Kidney (tissue), 14 donors: ENCODE results near the gene ZNF555. TPM values are rescaled to one million over a fixed set of nuclear protein-coding genes. Genes with fewer than 3 reads are reported as not detected.
A peak's percentile ranks its signal among the peaks of the same experiment; 100 is the strongest.

Source experiments
- DNase-seq, 5 donors: peaks; one replicate each; pipeline ENCODE4 v3.0.0-alpha.2; 2013 to 2020
- FAIRE-seq: peaks from 2 replicates; lab custom pipeline; 2012; peaks lifted over from hg19 to GRCh38; lab: Jason Lieb, UNC
- H3K27ac ChIP-seq, 2 donors: one replicate each; pipeline ENCODE4 v1.7.0; 2013; ENCODE audit warnings: low read depth in 2 of 2, low read length in 2 of 2, inconsistent platforms in 1 of 2
- H3K27me3 ChIP-seq: one replicate; pipeline ENCODE4 v1.7.1; 2013; ENCODE audit warnings: low read length, inconsistent platforms; ENCODE audit not compliant: control insufficient read depth, insufficient read depth
- H3K36me3 ChIP-seq, 3 donors: one replicate each; pipeline versions ENCODE4 v1.7.0 to v1.7.1; 2013; ENCODE audit warnings: low read length in 3 of 3, control low read depth in 1 of 3, inconsistent platforms in 1 of 3; ENCODE audit not compliant: insufficient read depth in 3 of 3, control insufficient read depth in 2 of 3
- H3K4me1 ChIP-seq, 3 donors: one replicate each; pipeline versions ENCODE4 v1.7.0 to v1.7.1; 2013; ENCODE audit warnings: low read length in 3 of 3, inconsistent platforms in 1 of 3, low read depth in 1 of 3; ENCODE audit not compliant: control insufficient read depth in 2 of 3, insufficient read depth in 2 of 3
- H3K4me3 ChIP-seq, 3 donors: one replicate each; pipeline versions ENCODE4 v1.7.0 to v1.8.1; 2013; ENCODE audit warnings: low read length in 3 of 3, control low read depth in 1 of 3, inconsistent platforms in 1 of 3
- H3K9ac ChIP-seq, 3 donors: one replicate each; pipeline versions ENCODE4 v1.7.0 to v1.7.1; 2013; ENCODE audit warnings: low read length in 3 of 3, control low read depth in 1 of 3, inconsistent platforms in 1 of 3
- H3K9me3 ChIP-seq, 3 donors: one replicate each; pipeline versions ENCODE4 v1.7.0 to v1.7.1; 2013; ENCODE audit warnings: low read length in 3 of 3, control low read depth in 1 of 3, inconsistent platforms in 1 of 3; ENCODE audit not compliant: control insufficient read depth in 2 of 3, insufficient read depth in 1 of 3
- CTCF ChIP-seq: IDR thresholded peaks from 3 replicates; pipeline ENCODE4 v1.5.1; 2012; ENCODE audit warnings: mild to moderate bottlenecking, moderate library complexity, borderline replicate concordance; ENCODE audit not compliant: insufficient read depth; ENCODE audit errors: extremely low read depth
- intact Hi-C: fragments of 100-400 bp; cut with DNase I; formaldehyde crosslinking; loops from one replicate; pipeline ENCODE4 v1.11.1; 2022
- polyA plus RNA-seq: library from polyadenylated mRNA; stranded (reverse); fragments of 350-450 nt; fragmentation: Illumina TruSeq; extraction: RNeasy Lipid Tissue Mini Kit (QIAGEN cat#74804); gene quantifications from one replicate; pipeline ENCODE4 v1.2.3, GENCODE V29; 2014; ENCODE audit warnings: low read depth, low replicate concordance; ENCODE audit not compliant: insufficient read depth
- total RNA-seq: library from RNA; stranded (reverse); fragmentation: NEBNext Ultra II Directional; extraction: Animal tissue kit (Norgen Biotek cat#: 25700); gene quantifications from one replicate; pipeline ENCODE4 v1.2.1, GENCODE V29; 2021
- donor health status: control.
- donor health status: control.
- donor health status: control.
- donor health status: control.
- donor health status: control.
- donor health status: DM: yes; HTN: yes; CAD: no.
- donor health status: Normal renal cell carcinoma (clear cell type).

ZNF555 gene
- total and polyA plus RNA-seq, 2 donors from 2014 or later, result 3.9 to 9.8 TPM

GRCh38 chr19:2865334-2866100 lies 24.2 kb downstream of the ZNF555 start:
- H3K27me3 ChIP-seq, result no peaks in the 10 kb centered on the region
- H3K4me3 ChIP-seq, result no peak overlapping the region
- H3K9ac ChIP-seq, result no peak overlapping the region
- intact Hi-C loops, result no loop called here
- no peak for TF ChIP-seq CTCF
- FAIRE-seq (no peak), DNase-seq (peak in 2 of 5 donors; percentile 42 to 53)
- H3K27ac ChIP-seq, result peak overlapping the region; percentile 3 to 30
- H3K4me1 ChIP-seq, result peaks cover 0 to 2% (median 0%) of the 10 kb centered on the region in 3 donors
- H3K36me3 ChIP-seq, result no peaks in the 10 kb centered on the region
- H3K9me3 ChIP-seq, result no peaks in the 10 kb centered on the region

GRCh38 chr19:2866495-2867024 lies 25.3 kb downstream of the ZNF555 start:
- no peak overlapping the region for H3K9ac ChIP-seq
- H3K27me3 ChIP-seq, result no peaks in the 10 kb centered on the region
- H3K4me3 ChIP-seq, result peak overlapping the region in 1 of 3 donors; percentile 64
- no peak for TF ChIP-seq CTCF
- H3K4me1 ChIP-seq, result peaks cover 0 to 2% (median 0%) of the 10 kb centered on the region in 3 donors
- H3K36me3 ChIP-seq, result no peaks in the 10 kb centered on the region
- DNase-seq (no peak), FAIRE-seq (no peak)
- no peak overlapping the region for H3K27ac ChIP-seq
- intact Hi-C loops, result no loop called here
- H3K9me3 ChIP-seq, result no peaks in the 10 kb centered on the region

GRCh38 chr19:2867025-2867991 lies 26.0 kb downstream of the ZNF555 start, which contains the start of gene ZNF556:
TSS of gene ZNF556 (plus strand) at chr19:2867335. CDS start at chr19:2867422, 87 bp downstream.
- intact Hi-C loops, result no loop called here
- peaks cover 0 to 2% (median 0%) of the 10 kb centered on the region in 3 donors for H3K4me1 ChIP-seq
- FAIRE-seq, result peak; percentile 39
- H3K27me3 ChIP-seq, result no peaks in the 10 kb centered on the region
- no peak for TF ChIP-seq CTCF
- H3K27ac ChIP-seq, result peak within 1 kb of the TSS in 1 of 2 donors; percentile 11
- H3K4me3 ChIP-seq, result peak within 1 kb of the TSS in 2 of 3 donors; percentile 40 to 64
- H3K9ac ChIP-seq, result peak within 1 kb of the TSS in 1 of 3 donors; percentile 46
- no peaks in the 10 kb centered on the region for H3K36me3 ChIP-seq
- H3K9me3 ChIP-seq, result no peaks in the 10 kb centered on the region
- DNase-seq, result peak in 3 of 5 donors; percentile 32 to 86 (median 34)
